M059J (cell line): ENCODE results near the gene MMP2. TPM values are rescaled to one million over a fixed set of nuclear protein-coding genes. Genes with fewer than 3 reads are reported as not detected.

Experiments
- DNase-seq: peaks from one replicate; pipeline ENCODE4 v3.0.0-alpha.2; 2012; ENCODE audit warnings: low read depth
- total RNA-seq: library from RNA; depleted of rRNA; stranded (reverse); fragments of >200 nt; shearing (Covaris generic); gene quantifications from 2 replicates; pipeline ENCODE4 v1.2.3, GENCODE V29; 2014; rRNA removed

Gene MMP2
- total RNA-seq, 1 experiment from 2014 or later = 198 TPM

- peak; percentile 18 for DNase-seq
Measured at GRCh38 chr16:55513616-55514015, 34.6 kb downstream of the MMP2 start.

- peak; percentile 77 for DNase-seq
Measured at GRCh38 chr16:55515111-55515510, 36.1 kb downstream of the MMP2 start.

- DNase-seq = no peak
Measured at GRCh38 chr16:55521792-55522191, 42.8 kb downstream of the MMP2 start.

GRCh38 chr16:55526441-55526840 is 47.4 kb downstream of the MMP2 start:
- DNase-seq = peak; percentile 48

- no peak for DNase-seq
Measured at GRCh38 chr16:55527885-55528284, 48.9 kb downstream of the MMP2 start.

GRCh38 chr16:55529018-55529417 is 50.0 kb downstream of the MMP2 start:
- no peak for DNase-seq

GRCh38 chr16:55530316-55530856 is 51.4 kb downstream of the MMP2 start:
- DNase-seq = no peak

GRCh38 chr16:55532227-55532626 is 53.2 kb downstream of the MMP2 start:
- no peak for DNase-seq

- no peak for DNase-seq
Measured at GRCh38 chr16:55534756-55535155, 55.8 kb downstream of the MMP2 start.

GRCh38 chr16:55539049-55539448 is 60.1 kb downstream of the MMP2 start:
- DNase-seq = no peak

- no peak for DNase-seq
Measured at GRCh38 chr16:55539488-55539887, 60.5 kb downstream of the MMP2 start.

GRCh38 chr16:55540221-55540620 is 61.2 kb downstream of the MMP2 start:
- DNase-seq = no peak

- DNase-seq = peak; percentile 87
Measured at GRCh38 chr16:55542459-55543082, 63.6 kb downstream of the MMP2 start.

- peak; percentile 44 for DNase-seq
Measured at GRCh38 chr16:55543472-55543871, 64.5 kb downstream of the MMP2 start.

- peak; percentile 78 for DNase-seq
Measured at GRCh38 chr16:55552621-55553020, 73.6 kb downstream of the MMP2 start.

GRCh38 chr16:55555436-55555835 is 76.4 kb downstream of the MMP2 start:
- DNase-seq = no peak

Other genes with a start within 250 kb of the MMP2 start
- not detected in 2 replicates for gene IRX6, start 155.0 kb upstream of the MMP2 start, total RNA-seq
- 29.1 and 32.2 TPM in 2 replicates for gene LPCAT2, start 29.9 kb downstream of the MMP2 start, total RNA-seq
- 0.39 TPM in 1 of 2 replicates, not detected in the other for gene CAPNS2, start 87.5 kb downstream of the MMP2 start, total RNA-seq
- gene SLC6A2, start 176.8 kb downstream of the MMP2 start, total RNA-seq = not detected in 2 replicates